Activated naive CD8-positive, alpha-beta T cell (primary cell): ENCODE data around the gene ENOX1.
"Not testable (repeated sequence)": the region's sequence is repeated elsewhere in the genome, so short reads cannot be mapped to it uniquely, and the experiment has no call there.

Experiments
- H3K27ac Mint-ChIP-seq: one replicate; pipeline ENCODE4 v1.8.0; 2021; ENCODE audit warnings: mixed read lengths
- H3K27me3 Mint-ChIP-seq: one replicate; pipeline ENCODE4 v1.8.0; 2021; ENCODE audit warnings: mixed read lengths
- H3K36me3 Mint-ChIP-seq: one replicate; pipeline ENCODE4 v1.8.0; 2021; ENCODE audit warnings: mixed read lengths
- H3K4me1 Mint-ChIP-seq: one replicate; pipeline ENCODE4 v1.8.0; 2021; ENCODE audit warnings: low read depth, mixed read lengths
- H3K4me3 Mint-ChIP-seq: one replicate; pipeline ENCODE4 v1.8.0; 2021; ENCODE audit warnings: mild to moderate bottlenecking, mixed read lengths
- H3K9me3 Mint-ChIP-seq: one replicate; pipeline ENCODE4 v1.8.0; 2021; ENCODE audit warnings: low read depth, mixed read lengths

The ENOX1 gene

DNA sequence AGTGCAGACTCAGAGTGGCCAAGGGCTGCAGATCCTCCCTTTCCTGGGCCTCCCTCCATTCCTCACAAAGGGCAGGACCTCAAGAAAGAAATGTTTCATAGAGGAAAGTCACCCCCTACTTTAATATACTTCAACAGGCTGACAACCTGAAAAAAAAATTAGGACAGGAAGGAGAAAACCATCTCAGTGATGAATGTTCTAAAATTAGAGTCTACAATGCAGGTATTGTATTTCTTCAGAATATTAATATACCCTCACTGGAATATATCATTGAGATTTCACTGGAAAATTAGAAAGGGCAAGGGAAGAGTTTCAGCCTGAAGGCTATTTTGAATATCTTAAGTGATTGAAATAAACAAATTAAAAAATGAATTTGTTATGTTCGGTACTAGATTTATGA, 586.5 kb downstream of the ENOX1 start:
- H3K9me3 Mint-ChIP-seq, result peaks cover 9% of the 10 kb centered on the region
- no peak overlapping the region for H3K27ac Mint-ChIP-seq
- H3K27me3 Mint-ChIP-seq, result peaks cover 4% of the 10 kb centered on the region
- no peaks in the 10 kb centered on the region for H3K4me1 Mint-ChIP-seq
- no peak overlapping the region for H3K4me3 Mint-ChIP-seq
- peaks cover 2% of the 10 kb centered on the region for H3K36me3 Mint-ChIP-seq

DNA sequence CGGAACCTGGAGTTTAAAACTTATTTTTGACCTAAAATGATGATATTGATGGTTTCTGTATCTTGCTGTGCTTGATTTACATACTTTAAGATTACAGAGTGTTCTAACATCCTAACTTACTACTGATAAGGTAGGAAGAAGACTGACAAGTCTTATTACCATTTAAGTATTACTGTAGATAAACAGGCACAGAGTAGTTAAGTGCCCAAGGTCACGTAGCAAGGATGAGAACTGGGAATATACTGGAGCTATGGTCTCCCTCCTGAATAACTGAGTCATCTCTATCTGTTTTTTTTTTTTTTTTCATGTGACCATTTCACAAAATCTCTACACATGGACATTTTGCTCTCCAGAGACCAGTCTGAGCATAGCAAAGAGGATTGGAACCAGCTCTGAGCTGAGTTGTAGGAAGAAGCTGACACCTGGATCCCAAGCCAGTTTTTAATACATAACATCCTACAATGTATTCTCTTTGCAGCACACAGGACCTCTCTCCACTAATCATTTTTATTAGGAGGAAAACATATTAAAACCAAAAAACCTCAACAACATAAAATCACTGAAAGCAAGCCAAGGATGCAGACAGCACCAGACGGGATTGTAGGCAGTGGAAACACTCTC, 589.9 kb downstream of the ENOX1 start:
- Mint-ChIP-seq H3K9me3 (no peaks in the 10 kb centered on the region), H3K4me3 (no peak overlapping the region), H3K27me3 (peaks cover 4% of the 10 kb centered on the region), H3K4me1 (no peaks in the 10 kb centered on the region), H3K36me3 (no peaks in the 10 kb centered on the region), H3K27ac (no peak overlapping the region)

DNA sequence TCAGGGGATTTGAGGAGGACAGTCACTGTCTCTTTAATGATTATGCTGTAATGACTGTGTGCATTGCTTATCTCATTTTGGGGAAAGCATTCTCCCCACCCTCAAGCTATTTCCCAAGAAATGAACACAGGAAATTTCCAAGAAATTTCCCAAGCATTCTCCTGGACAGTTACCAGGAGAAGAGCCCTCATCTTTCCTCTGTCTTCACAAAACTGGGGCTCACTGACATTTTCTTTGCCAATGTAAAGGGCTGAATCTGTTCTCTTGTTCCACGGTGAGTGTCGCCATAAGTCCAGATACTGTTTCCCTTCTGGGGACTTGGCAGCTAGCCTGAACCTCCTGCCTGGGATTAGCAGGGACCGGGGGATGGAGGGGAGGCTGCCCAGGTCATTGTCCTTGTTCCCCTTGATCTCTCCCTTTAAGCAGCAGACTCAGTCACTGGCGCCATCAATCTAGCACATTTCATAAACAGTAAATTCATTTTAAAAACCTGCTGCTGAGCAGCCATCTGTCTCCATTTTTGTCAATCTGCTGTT, 590.6 kb downstream of the ENOX1 start:
- H3K27me3 Mint-ChIP-seq, result peaks cover 4% of the 10 kb centered on the region
- H3K4me3 Mint-ChIP-seq, result no peak overlapping the region
- H3K4me1 Mint-ChIP-seq, result no peaks in the 10 kb centered on the region
- H3K27ac Mint-ChIP-seq, result no peak overlapping the region
- no peaks in the 10 kb centered on the region for H3K9me3 Mint-ChIP-seq
- no peaks in the 10 kb centered on the region for H3K36me3 Mint-ChIP-seq

DNA sequence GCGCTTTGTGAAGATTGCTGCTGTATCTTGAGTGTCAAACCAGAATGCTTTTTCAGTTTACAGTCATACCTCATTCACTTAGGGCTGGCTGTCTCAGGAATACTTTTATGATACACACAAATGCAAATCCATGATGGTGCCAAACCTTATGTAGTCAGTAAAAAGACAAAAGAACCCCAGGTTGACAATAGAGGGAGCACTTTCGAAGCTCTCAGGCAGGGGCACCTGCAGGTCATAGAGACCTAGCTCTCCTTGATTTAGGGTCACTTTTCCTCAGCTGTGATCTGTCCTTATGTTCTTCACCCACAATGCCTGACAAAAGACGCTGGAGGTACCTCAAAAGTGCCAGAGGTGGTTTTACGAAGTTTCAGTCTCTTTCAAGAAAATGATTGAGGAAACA, 591.2 kb downstream of the ENOX1 start:
- Mint-ChIP-seq H3K4me1 (no peaks in the 10 kb centered on the region), H3K27ac (no peak overlapping the region), H3K4me3 (no peak overlapping the region), H3K36me3 (no peaks in the 10 kb centered on the region), H3K9me3 (no peaks in the 10 kb centered on the region), H3K27me3 (peaks cover 4% of the 10 kb centered on the region)

DNA sequence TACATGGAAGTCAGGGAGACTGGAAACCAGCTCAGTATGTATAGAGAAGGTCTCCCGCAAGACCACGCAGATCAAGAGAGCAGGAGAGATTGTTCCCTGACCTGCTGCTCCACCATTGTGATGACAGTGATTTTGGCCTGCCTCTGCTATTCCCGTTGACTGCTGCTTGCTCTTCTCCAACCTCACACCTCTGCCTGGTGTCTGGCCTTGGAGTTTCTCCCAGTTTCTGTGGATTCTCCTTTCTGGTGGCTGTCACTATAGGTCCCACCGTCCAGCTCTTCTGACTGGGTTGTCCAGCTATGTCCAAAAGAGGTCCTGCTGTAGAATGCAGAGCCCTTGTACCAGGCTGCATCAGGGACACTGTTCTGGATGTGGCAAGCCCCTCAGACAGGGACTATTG, 591.7 kb downstream of the ENOX1 start:
- Mint-ChIP-seq H3K4me3 (no peak overlapping the region), H3K27me3 (peaks cover 4% of the 10 kb centered on the region), H3K9me3 (no peaks in the 10 kb centered on the region), H3K4me1 (no peaks in the 10 kb centered on the region), H3K27ac (no peak overlapping the region), H3K36me3 (no peaks in the 10 kb centered on the region)

DNA sequence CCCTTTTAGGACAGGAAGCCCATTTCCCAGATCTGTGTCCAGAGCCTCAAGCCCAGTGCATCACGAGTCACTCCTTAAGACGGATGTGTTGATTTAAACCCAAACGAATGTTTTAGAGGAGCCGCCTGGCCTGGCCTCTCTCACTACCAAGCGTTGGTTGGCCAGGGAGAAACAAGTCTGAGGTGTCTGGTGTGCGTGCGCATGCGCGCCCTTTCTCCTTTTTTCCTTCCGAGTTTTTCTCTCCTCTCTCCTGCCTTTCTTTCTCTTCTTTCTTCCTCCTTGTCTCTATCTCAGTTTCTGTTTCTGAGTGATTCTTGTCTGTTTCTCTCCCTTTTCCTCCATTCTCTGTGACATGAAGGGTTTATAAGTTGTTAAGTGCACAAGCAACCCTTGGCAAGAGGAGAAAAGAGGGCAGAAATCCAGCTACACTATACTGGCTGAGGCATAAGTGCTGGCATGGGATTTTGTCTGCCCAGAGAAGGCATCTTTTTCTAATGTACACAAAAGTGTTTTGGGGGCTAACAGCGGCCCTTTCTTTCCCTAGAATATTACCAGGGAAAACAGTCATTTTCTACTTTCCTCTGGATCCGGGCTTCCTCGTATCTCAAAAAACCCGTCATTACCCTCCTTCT, 592.9 kb downstream of the ENOX1 start:
- H3K27me3 Mint-ChIP-seq, result no peaks in the 10 kb centered on the region
- no peaks in the 10 kb centered on the region for H3K4me1 Mint-ChIP-seq
- H3K9me3 Mint-ChIP-seq, result no peaks in the 10 kb centered on the region
- H3K4me3 Mint-ChIP-seq, result no peak overlapping the region
- H3K36me3 Mint-ChIP-seq, result no peaks in the 10 kb centered on the region
- H3K27ac Mint-ChIP-seq, result no peak overlapping the region

DNA sequence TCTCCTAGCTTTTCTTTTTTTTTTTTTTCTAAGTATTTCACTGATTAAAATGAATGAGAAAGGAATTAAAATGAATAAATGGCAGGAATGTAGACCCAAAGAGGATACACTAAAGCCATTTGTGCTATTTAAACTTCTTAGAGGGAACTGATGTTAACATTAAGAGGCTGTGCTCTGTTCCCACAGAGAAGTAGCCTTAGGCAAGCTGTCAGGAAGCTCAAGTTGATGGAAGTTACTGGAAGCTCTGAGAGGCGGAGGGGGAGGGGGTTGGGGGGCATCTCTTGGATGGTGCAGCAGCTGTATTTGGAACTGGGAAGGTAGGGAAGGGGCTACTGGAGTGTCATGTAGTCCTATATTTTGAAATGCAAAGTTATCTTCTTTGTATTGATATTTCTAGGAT, 595.2 kb downstream of the ENOX1 start:
- Mint-ChIP-seq H3K36me3 (no peaks in the 10 kb centered on the region), H3K27me3 (no peaks in the 10 kb centered on the region), H3K4me3 (no peak overlapping the region), H3K27ac (no peak overlapping the region), H3K4me1 (no peaks in the 10 kb centered on the region), H3K9me3 (no peaks in the 10 kb centered on the region)

DNA sequence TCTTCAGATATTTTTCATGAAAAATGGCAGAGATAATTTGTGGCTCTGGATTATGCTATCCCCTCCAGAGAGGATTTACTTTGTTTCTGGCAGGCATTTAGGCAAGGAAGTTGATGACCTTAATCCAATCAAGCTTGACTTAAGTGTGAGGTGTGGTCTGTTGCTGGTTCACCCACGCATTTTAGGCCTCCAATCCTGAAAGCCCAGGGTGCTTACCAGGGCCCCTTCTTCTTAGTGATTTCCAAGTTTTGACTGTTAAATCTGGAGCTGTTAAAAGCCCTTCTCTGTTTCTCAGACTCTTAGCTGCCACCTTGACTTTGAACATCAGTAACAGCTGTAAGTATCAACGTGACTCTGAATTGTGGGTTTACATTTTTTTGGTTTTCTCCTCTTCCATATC, 601.5 kb downstream of the ENOX1 start:
- Mint-ChIP-seq H3K27me3 (no peaks in the 10 kb centered on the region), H3K4me3 (no peak overlapping the region), H3K9me3 (no peaks in the 10 kb centered on the region), H3K4me1 (no peaks in the 10 kb centered on the region), H3K36me3 (no peaks in the 10 kb centered on the region), H3K27ac (no peak overlapping the region)

DNA sequence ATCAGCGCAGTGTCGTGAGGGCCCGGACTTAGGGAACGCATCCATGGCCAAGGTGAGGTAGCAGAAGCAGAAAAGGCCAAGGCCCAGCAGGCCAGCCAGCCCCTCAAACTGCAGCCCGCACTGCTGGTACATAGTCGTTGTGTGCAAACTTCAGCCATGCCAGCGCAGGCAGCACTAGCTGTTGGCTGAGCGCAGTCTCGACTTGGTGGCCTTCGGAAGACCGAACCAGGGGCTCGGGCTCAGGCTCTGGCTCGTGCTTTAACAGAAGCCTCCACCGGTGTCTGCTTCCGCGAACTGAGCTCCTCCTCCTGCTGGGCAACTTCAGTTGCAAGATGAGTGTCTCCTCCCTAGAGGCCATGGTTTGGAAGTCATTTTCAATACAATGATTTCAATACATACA, 605.9 kb downstream of the ENOX1 start:
- Mint-ChIP-seq H3K4me1 (no peaks in the 10 kb centered on the region), H3K36me3 (no peaks in the 10 kb centered on the region), H3K4me3 (no peak overlapping the region), H3K27ac (no peak overlapping the region), H3K27me3 (peaks cover 4% of the 10 kb centered on the region), H3K9me3 (no peaks in the 10 kb centered on the region)

DNA sequence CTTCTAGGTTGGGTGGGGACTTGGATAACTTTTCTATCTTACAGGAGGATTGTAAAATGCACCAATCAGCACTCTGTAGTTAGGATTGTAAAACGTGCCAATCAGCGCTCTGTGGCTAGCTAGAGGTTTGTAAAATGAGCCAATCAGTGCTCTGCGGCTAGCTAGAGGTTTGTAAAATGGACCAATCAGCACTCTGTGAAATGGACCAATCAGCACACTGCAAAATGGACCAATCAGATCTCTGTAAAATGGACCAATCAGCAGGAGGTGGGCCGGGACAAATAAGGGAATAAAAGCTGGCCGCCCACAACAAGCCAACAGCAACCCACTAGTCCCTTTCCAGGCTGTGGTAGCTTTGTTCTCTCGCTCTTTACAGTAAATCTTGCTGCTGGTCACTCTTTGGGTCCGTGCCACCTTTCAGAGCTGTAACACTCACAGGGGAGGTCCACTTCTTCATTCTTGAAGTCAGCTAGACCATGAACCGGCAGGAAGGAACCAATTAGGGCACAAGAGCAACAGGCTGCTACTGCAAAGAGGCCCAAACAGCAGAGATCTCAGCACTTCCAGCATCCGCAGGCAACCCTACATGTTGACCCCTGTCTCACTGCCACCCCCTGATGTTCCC, 606.6 kb downstream of the ENOX1 start:
- Mint-ChIP-seq H3K4me1 (no peaks in the 10 kb centered on the region), H3K27me3 (peaks cover 4% of the 10 kb centered on the region)

DNA sequence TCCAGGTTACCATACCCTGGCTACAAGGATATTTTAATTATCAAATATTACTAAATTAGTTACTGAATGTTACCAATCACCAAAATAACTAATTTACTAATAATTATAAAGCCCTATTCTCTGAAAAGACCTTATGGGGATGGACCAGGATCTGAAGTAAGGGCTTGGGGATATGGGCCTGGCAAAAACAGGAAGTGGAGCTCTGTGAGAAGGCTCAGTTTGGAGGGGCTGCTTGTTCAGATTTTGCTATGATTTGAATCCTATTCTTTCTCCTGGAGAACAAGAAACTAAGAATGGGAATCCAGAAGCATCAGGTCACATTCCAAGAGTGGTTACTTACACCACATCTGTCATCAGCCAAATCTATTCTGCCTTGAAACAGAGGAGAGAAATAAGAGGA, 615.3 kb downstream of the ENOX1 start:
- no peak overlapping the region for H3K27ac Mint-ChIP-seq
- no peaks in the 10 kb centered on the region for H3K36me3 Mint-ChIP-seq
- no peaks in the 10 kb centered on the region for H3K9me3 Mint-ChIP-seq
- H3K4me3 Mint-ChIP-seq, result no peak overlapping the region
- H3K4me1 Mint-ChIP-seq, result no peaks in the 10 kb centered on the region
- peaks cover 4% of the 10 kb centered on the region for H3K27me3 Mint-ChIP-seq

More for the DNA sequence above, 606.6 kb downstream of the ENOX1 start:
- Mint-ChIP-seq H3K27ac (no peak overlapping the region), H3K4me3 (no peak overlapping the region), H3K36me3 (no peaks in the 10 kb centered on the region), H3K9me3 (no peaks in the 10 kb centered on the region)

DNA sequence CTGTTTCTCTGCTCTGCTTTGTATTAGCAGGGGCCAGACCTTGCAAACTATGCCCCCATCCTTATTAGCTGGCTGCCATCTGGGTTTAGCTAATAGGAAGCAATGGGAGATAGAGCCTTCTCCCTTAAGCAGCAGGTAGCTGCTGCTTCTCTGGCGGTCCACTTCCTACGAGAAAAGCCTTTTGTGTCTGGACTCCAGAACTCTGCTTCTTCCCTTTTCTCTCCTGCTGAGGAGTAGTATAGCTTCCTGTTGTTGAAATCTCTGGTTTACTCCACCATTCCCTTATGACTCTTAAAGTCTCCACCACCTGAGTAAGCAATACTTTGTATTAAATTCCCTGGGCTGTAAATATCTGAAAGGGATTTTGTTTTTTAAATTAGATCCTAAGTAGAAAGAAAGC, 616.3 kb downstream of the ENOX1 start:
- Mint-ChIP-seq H3K27me3 (peaks cover 4% of the 10 kb centered on the region), H3K4me1 (no peaks in the 10 kb centered on the region), H3K36me3 (no peaks in the 10 kb centered on the region), H3K4me3 (no peak overlapping the region), H3K27ac (no peak overlapping the region), H3K9me3 (no peaks in the 10 kb centered on the region)

DNA sequence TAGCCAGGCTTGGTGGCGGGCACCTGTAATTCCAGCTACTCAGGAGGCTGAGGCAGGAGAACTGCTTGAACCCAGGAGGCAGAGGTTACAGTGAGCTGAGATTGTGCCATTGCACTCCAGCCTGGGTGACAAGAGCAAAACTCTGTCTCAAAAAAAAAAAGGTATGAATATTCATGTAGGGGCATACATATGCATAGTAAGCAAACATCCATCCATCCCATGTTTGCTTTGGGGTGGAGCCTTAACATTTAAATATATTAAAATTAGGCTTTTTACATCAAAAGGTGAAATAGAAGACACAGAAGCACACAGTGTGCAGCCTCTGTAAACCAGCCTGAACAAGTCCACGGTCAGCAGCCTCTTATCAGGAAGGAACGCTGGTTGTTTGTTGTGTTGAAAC, 618.3 kb downstream of the ENOX1 start:
- H3K27ac Mint-ChIP-seq, H3K9me3 Mint-ChIP-seq, H3K4me1 Mint-ChIP-seq, H3K36me3 Mint-ChIP-seq, H3K27me3 Mint-ChIP-seq, H3K4me3 Mint-ChIP-seq: not testable (repeated sequence)

DNA sequence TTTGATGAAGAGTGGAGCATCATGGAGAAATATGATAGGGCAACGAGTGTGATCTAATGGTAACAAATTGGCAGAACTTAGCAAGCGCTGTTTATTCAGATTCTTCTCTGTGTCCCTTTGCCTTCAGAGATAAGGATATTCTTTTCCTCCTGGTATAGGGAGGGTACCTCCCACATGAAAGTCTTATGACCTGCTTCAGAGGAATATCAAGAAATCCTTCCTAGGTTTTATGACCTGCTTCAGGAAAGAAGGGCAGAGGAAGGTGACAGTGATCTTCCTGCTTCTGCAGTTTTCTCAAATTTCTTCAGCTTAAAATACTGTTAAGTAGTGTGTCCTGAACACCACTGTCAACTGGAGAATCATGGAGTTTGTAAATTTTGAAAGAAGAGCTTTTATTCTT, 619.0 kb downstream of the ENOX1 start:
- H3K27ac Mint-ChIP-seq, result no peak overlapping the region
- H3K4me1 Mint-ChIP-seq, result no peaks in the 10 kb centered on the region
- H3K27me3 Mint-ChIP-seq, result peaks cover 7% of the 10 kb centered on the region
- H3K4me3 Mint-ChIP-seq, result no peak overlapping the region
- H3K9me3 Mint-ChIP-seq, result no peaks in the 10 kb centered on the region
- H3K36me3 Mint-ChIP-seq, result no peaks in the 10 kb centered on the region

DNA sequence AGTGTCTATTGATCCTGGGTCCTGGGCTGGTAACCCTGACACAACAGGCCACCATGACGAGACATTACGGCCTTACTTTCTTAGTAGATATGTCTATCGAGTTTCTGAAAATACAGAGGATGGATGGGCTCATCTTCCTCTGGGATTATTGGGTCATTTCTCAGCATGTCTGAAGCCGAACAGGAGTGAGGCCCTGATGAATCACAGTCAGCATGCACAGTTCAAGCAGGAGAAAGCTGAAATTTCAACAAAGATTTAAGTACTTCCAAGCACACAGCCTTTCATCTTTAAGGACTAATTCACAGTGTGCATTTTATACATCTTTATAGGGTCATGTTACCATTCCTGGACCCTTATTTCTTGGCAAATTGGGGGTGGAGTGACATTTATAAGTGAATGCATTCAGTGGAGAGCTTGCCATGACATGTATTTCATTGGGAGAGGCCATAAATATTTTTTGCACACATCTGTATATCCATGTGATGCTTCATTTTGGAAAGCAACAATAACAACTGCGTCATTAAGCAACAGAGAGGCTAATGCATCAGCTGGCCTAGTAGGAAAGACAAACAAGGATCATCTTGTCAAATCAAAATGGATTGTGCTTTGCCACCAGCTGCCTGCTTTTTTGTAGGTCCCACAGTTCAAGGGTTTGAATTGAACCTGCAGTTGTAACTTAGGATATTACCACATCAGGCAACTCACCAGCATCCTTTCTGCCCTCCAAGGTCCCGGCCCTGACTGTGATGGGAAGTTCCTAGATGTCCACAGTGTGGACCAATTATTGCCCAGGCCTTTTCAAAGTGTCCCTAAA, 619.9 kb downstream of the ENOX1 start:
- no peaks in the 10 kb centered on the region for H3K36me3 Mint-ChIP-seq
- no peaks in the 10 kb centered on the region for H3K9me3 Mint-ChIP-seq
- H3K27ac Mint-ChIP-seq, result no peak overlapping the region
- peaks cover 7% of the 10 kb centered on the region for H3K27me3 Mint-ChIP-seq
- H3K4me1 Mint-ChIP-seq, result no peaks in the 10 kb centered on the region
- H3K4me3 Mint-ChIP-seq, result no peak overlapping the region
